ENCODE results near the gene MYBPC2.
"Not testable (repeated sequence)": the region's sequence is repeated elsewhere in the genome, so short reads cannot be mapped to it uniquely, and the experiment has no call there.

Gene MYBPC2

DNA sequence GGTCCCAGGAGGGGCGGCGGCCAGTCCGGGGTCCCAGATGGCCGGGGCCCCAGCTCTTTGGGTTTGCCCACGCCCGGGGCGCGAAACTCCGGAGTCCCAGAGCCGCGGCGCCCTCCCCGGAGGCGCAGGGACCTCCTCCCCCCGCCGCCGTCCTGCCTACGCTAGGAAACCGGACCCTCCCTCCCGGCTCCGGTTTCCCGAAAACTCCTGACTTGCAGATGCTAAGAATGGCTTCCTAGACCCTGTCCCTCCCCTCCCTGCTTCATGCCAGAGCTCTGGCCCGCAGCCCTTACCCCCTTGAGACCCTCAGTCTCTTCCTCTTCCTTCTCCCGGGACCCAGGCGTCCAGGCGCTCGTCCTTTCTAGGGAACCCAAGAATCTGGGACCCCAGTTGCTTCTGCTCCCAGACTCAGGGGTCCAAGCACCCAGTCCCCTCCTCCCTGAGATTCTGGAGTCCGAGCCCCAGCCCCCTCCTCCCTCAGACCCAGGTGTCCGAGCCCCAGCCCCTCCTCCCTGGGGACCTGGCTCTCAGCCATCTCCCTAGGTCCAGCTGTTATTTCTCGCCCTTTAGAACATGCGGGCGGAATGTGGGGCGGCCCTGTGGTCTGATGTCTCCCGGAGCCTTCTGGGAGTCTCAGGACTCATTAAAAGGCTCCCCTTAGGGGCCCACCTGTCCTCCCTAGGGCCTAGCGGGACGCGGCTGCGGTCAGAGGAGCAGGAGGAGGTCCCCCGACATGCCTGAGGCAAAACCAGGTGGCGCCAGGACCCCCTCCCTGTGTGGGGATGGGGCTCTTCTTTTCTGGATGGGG, at the start of gene MYBPC2:
TSS of gene MYBPC2 (plus strand) at position 672 of the 808 bp plus-strand sequence. CDS start at position 734, 62 bp downstream.
- DNase-seq (ENCODE audit: low read depth in 1 of 2, low spot score in 1 of 2), result no peak

DNA sequence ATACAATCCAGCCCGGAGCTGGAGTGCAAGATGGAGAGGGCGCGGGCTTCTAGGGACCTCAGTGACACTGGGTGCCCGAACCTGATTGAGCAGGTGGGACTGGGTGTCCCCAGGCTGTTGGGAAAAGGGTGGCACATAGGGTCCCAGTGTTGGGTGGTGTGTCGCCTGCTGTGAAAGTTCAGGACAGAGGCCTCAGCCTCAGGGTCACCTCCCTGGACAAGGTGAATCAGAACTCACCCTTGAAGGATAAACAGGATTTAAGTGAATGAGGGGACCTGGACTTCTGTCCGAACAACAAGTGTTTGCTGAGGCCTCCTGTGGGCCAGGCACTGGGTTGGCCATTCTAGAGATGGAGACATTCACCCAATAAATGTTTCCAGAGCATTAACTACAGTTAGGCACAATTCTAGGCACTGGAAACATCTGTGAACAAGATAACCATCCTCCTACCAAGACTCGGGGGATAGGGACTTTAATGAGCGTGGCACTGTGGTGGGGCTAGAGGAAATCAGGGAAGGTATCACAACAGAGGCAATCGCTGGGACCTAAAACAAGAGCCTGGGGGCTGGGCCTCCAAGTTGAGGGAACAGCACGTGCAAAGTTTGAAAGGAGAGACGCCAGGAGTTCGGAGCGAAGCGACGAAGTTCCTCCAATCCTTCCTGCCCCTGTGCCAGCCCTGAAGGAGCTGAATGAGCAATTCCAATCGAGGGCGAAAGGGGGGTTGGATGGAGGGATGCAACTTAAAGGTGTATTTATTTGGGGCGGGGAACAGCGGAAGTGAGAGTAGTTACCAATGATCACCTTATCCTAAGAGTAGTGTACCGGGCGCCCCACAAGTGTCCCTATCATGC, 49.5 kb upstream of the MYBPC2 start:
- DNase-seq (ENCODE audit: low read depth in 1 of 2, low spot score in 1 of 2), result no peak

DNA sequence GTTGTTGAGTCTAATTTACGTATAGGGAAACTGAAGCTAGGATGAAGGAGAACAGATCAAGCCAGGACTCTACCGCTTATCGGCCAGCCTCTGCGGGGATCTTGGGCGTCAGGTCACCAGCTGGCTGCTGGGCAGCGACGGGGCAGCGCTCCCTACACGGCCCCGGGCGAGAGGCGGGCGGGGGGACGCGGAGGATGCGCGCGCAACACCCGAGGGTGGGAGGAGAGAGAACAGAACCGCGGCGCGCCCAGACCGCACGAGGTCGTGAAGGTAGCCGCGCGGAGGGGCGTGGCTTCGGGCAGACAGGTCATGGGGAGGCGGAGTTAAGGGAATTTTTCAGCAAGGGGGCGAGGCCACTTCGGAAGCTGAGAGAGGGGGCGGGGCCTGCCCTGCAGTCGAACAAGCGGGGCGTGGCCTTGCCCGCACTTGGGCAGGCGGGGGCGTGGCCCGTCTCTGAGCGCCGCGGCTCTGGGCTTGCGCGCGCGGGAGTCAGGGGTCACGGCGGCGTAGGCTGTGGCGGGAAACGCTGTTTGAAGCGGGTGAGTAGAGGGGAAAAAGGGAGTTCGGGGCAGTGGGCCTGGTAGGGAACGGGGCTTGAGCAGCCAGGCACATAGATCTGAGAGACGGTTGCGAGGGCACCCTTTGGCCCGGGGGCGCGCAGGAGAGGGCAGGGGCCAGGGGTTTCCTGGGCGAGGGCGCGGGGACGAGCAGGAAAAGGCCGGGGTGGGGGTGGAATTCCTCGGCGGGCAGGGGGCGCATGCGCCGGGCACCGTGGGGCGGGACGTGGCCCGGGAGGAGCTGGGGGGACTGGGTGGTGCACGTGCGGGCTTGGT, 48.6 kb upstream of the MYBPC2 start, which contains the start of gene POLD1:
TSS of gene POLD1 (plus strand) at position 496 of the 833 bp plus-strand sequence. CDS start 14,505 bp downstream, outside the sequence.
- peak; percentile 99 for DNase-seq (ENCODE audit: low read depth in 1 of 2, low spot score in 1 of 2)

DNA sequence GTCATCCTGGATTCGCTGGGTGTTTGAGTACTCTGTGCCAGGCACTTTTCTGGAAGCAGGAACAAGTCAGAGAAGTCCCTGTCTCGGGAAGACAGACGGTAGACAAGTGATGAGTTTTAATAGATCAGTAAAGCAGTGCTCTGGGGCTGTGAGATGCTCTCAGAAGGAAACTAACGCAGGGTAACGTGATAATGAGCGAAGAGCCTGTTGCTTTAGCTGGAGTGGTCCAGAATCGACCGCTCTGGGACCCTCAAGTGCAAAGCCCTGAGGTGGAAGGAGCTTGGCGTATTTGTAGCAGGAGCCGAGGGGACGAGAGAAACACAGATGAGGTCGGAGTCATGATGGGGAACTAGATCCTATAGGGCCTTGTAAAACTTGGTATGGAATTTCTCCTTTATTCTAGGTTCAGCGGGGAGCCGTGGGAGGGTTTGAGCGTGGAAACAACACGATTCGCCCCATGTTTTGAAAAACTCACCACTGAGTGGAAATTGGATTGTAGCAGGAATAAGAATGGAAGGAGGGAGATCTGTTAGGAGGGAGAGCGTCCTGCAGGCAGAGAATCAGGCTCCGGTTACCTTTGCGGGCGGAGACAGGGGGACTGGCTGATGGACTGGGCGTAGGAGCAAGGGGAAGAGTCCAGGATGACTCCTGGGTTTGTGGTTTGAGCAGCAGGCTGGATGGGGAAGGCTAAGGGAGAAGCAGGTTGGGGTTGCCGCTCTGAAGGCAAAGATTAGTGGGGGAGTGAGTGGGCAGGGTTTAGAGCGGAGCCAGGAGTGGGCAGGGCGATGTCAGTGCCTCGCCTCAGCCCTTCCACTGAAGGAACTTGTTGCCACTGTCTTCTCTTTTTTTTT, 47.8 kb upstream of the MYBPC2 start:
- DNase-seq (ENCODE audit: low read depth in 1 of 2, low spot score in 1 of 2), result no peak

DNA sequence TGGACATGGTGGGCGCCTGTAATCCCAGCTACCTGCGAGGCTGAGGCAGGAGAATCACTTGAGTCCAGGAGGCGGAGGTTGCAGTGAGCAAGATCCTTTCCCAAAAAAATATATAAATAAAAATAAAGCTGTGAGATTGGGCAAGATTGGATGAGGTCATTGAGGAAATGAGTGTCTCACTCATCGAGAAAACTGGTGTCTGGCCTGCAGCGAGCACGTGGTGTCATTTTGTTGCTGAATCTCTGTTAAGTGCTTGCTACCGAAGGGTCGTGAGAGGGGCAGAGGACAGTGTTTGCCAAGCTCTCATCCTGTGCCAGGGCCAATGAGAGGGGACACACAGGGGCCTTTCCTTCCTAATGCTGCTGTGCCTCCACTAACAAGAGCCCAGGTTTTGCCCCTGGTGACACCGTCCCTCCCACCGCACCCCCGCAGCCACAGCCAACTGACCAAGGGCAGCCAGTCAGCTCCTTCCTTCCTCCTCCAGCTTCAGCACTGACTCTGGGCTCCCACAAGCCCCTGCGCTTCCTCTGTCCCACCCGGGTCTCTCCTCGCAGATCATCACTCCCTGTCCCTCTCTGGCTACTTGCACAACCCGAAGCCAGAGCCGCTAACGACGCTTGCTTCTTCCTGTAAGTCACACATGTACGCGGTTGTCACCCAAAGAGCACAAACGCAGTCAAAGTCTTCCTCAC, 45.4 kb upstream of the MYBPC2 start:
- no peak for DNase-seq (ENCODE audit: low read depth in 1 of 2, low spot score in 1 of 2)

DNA sequence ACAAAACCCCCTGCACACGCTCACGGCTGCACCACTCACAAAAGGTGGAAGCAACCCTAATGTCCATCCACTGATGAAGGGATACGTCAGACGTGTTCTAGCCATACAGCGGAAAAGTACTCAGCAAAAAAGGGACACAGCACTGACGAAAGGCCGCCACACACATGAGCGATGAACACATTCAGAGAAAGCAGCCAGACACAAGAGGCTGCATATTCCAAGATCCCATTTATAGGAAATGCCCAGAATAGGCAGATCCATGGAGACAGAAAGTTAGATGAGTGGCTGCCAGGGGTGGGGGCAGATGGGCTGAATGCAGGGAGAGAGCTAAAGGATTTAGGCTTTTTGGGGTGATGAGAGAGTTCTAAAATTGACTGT, 44.8 kb upstream of the MYBPC2 start:
- no peak for DNase-seq (ENCODE audit: low read depth in 1 of 2, low spot score in 1 of 2)

DNA sequence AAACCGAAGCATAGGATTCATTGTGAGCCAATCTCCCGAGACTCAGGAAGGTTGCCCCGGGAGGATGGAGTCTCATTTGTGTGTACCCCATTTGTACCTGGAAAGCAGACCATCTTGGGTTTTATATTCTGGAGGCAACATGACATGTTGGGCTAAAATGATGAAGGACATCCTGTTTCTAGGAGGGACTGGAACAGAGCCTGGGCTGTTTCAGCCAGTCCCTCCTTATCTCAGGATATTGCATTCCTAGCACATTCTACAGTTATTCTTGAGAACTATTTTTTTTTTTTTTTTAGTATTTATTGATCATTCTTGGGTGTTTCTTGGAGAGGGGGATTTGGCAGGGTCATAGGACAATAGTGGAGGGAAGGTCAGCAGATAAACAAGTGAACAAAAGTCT, 42.4 kb upstream of the MYBPC2 start:
- not testable (repeated sequence) for DNase-seq (ENCODE audit: low read depth in 1 of 2, low spot score in 1 of 2)

DNA sequence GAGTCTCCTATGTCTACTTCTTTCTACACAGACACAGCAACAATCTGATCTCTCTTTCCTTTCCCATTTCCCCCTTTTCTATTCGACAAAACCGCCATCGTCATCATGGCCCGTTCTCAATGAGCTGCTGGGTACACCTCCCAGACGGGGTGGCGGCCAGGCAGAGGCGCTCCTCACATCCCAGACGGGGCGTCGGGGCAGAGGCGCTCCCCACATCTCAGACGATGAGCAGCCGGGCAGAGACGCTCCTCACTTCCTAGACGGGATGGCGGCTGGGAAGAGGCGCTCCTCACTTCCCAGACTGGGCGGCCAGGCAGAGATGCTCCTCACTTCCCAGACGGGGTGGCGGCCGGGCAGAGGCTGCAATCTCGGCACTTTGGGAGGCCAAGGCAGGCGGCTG, 41.7 kb upstream of the MYBPC2 start:
- DNase-seq (ENCODE audit: low read depth in 1 of 2, low spot score in 1 of 2), result not testable (repeated sequence)

DNA sequence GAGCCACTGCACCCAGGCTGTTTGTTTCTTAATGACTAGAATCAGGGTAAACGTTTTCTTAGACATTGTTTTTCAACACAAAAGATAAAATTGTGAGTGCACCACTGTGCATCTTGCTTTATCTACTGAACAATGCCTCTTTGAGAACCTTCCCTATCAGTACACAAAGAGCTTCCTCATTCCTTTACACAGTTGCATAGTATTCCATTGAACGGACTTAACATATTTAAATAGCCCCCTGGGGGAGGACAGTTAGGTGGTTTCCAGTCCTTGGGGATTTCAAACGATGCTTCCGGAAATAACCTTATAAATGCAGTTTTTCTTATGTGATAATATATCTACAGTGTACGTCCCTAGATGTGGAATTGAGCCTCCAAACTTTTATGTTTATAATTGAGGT, 39.9 kb upstream of the MYBPC2 start:
- no peak for DNase-seq (ENCODE audit: low read depth in 1 of 2, low spot score in 1 of 2)

DNA sequence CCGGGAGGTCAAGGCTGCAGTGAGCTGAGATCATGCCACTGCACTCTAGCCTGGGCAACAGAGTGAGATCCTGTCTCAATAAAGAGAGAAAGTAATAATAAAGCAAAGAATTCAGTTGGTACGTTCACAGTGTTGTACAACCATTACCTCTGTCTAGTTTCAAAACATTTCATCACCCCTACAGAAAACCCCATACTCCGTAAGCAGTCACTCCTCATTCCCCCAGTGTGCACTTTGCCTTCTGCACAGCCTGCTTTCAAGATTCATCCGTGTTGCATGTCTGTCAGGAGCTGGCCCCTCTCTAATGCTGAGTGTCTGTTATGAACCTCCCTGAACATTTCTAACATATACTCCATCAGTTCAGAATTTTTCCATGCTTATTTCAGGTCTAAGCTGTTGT, 39.1 kb upstream of the MYBPC2 start:
- no peak for DNase-seq (ENCODE audit: low read depth in 1 of 2, low spot score in 1 of 2)

DNA sequence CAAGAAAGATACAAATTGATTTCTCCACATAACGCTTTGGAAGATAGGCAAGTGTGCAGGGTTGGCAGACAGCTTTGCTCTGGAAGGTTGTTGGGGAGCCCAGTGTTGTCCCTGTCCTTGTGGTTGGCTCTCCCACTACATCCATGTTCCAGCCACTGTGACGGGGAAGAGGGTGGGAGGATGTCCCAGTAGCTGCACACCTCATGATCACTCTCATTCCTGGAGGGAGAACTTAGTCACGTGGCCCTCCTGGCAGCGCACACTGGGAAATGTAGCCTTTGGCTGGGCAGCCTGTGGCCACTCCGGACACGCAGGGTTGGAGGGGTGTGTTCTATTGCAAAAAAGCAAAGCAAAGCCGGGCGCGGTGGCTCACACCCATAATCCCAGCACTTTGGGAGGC, 38.7 kb upstream of the MYBPC2 start:
- no peak for DNase-seq (ENCODE audit: low read depth in 1 of 2, low spot score in 1 of 2)

DNA sequence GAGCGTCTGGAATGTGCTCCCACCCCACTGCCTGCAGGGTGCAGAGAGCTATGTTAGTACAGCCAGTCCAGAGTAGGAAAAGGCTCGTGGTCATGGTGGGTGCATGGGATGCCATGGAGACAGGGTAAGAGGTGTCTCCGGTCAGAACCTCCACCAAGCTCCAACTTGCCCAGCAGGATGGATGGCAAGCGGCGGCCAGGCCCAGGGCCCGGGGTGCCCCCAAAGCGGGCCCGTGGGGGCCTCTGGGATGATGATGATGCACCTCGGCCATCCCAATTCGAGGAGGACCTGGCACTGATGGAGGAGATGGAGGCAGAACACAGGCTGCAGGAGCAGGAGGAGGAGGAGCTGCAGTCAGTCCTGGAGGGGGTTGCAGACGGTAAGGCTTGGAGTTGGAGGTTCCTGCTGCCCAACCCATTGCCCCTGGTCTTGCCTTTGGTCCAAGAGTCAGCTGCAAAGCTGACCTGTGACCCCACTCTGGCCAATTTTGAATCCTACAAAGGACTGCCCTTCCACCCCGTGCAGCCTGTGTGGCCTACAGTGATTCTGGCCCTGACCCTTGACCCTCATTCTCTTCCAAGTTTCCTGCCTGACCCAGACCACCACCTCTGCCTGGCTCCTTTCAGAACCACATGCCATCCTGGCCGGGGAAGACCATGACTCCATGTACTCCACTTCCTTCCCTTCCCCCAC, 33.9 kb upstream of the MYBPC2 start:
- no peak for DNase-seq (ENCODE audit: low read depth in 1 of 2, low spot score in 1 of 2)

DNA sequence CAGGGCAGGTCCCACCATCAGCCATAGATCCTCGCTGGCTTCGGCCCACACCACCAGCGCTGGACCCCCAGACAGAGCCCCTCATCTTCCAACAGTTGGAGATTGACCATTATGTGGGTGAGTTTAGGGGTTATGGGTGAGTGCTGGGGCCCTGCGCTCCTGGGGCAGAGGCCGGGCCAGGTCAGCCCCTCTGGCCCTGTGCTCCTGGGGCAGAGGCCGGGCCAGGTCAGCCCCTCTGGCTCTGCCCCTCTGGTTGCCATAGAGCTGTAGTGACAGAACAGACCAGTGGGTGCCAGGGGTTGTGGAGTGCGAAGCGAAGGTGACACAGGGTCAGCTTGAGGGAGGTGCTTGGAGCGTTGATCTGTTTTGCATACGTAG, 33.3 kb upstream of the MYBPC2 start:
- no peak for DNase-seq (ENCODE audit: low read depth in 1 of 2, low spot score in 1 of 2)

DNA sequence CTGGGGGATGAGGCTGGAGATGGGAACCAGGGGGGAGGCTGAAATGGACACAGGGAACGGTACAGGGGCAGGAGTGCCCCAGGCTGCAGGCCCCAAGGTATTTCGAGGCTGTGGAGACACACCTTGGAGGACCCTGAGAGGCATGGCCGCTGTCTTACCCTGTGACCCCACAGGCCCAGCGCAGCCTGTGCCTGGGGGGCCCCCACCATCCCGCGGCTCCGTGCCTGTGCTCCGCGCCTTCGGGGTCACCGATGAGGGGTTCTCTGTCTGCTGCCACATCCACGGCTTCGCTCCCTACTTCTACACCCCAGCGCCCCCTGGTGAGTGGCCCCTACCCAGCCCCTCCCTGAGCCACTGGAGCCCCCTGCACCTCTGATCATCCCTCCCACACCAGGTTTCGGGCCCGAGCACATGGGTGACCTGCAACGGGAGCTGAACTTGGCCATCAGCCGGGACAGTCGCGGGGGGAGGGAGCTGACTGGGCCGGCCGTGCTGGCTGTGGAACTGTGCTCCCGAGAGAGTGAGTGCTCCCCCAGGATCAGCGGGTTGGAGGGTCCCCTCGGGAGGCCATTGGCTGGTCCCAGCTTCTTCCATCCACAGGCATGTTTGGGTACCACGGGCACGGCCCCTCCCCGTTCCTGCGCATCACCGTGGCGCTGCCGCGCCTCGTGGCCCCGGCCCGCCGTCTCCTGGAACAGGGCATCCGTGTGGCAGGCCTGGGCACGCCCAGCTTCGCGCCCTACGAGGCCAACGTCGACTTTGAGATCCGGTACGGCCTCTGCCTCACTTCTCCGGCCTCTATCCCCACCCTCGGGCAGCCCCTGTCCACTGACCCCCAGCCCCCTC, 30.9 kb upstream of the MYBPC2 start:
- DNase-seq (ENCODE audit: low read depth in 1 of 2, low spot score in 1 of 2), result no peak

DNA sequence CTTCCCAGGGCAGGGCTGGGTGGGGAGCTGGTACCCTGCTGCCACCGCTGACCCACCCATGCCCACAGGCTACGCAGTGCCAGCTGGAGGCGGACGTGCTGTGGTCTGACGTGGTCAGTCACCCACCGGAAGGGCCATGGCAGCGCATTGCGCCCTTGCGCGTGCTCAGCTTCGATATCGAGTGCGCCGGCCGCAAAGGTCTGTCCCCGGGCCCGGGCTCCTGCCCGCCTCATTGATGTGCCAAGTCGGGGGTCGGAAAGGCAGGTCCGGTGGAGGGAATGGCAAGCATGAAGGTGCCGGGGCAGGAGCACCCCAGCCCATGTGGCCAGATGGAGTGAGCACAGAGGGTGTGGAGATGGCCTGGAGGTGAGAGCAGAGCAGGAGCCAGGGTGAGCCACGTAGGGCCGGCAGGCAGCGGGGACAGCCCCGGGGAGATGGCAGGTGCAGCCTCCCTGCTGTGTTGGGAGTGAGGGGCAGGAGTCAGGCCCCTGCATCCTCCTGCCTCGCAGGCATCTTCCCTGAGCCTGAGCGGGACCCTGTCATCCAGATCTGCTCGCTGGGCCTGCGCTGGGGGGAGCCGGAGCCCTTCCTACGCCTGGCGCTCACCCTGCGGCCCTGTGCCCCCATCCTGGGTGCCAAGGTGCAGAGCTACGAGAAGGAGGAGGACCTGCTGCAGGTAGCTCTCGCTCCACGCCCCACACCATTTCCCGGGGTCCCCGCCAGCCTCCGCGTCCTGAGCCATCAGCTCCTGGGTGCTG, 30.0 kb upstream of the MYBPC2 start:
- no peak for DNase-seq (ENCODE audit: low read depth in 1 of 2, low spot score in 1 of 2)

DNA sequence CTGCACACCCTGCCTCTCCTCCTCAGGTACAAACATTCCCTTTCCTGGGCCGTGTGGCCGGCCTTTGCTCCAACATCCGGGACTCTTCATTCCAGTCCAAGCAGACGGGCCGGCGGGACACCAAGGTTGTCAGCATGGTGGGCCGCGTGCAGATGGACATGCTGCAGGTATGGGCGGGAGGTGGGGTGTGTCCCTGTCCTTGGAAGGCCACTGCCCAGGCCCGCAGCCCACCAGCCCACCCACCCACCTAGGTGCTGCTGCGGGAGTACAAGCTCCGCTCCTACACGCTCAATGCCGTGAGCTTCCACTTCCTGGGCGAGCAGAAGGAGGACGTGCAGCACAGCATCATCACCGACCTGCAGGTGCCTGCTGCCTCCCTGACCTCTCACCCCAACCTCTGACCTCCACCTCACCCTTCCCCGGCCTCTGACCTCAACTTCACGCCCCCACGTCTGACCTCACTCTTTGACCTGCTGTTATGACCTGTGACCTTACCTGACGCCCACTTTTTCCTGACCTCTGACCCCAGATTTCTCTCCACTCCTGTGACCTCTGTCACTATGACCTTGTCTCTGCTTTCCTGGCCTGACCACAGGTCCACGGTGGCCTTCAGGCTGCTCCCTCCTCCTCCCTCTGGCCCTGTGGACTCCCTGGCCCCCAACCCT, 26.4 kb upstream of the MYBPC2 start:
- no peak for DNase-seq (ENCODE audit: low read depth in 1 of 2, low spot score in 1 of 2)

DNA sequence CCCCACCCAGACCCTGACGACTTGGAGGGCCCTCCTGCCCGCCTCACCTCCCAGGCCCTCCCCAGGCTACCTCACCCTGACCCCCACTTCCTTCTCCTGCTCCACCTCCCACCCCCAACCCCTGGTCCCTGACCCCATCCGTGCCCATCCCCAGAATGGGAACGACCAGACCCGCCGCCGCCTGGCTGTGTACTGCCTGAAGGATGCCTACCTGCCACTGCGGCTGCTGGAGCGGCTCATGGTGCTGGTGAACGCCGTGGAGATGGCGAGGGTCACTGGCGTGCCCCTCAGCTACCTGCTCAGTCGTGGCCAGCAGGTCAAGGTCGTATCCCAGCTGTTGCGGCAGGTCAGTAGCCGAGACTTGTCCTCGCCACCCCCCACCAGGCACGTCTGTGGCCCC, 25.9 kb upstream of the MYBPC2 start:
- no peak for DNase-seq (ENCODE audit: low read depth in 1 of 2, low spot score in 1 of 2)

Measured in stimulated activated CD4-positive, alpha-beta T cell treated with anti-CD3 and anti-CD28 coated beads, Interleukin-15, amount 100 ng/mL, for 1 hour (primary cell).